Neural cell (in vitro differentiated cells): Measurements from ENCODE around the gene TAF11L8. TPM values are rescaled to one million over a fixed set of nuclear protein-coding genes. Genes with fewer than 3 reads are reported as not detected.
"Not testable (repeated sequence)": the region's sequence is repeated elsewhere in the genome, so short reads cannot be mapped to it uniquely, and the experiment has no call there.

Experiments used
- H2AFZ ChIP-seq: fragments of 200-600, 300-800 bp; sonication (generic), shearing (Covaris generic); 2 replicates; pipeline ENCODE4 v1.6.0; 2014; ENCODE audit warnings: low read depth, mild to moderate bottlenecking, antibody characterized with exemption, low read length, moderate library complexity
- H3F3A ChIP-seq: fragments of 200-600 bp; shearing (Covaris generic); 2 replicates; pipeline ENCODE4 v1.6.1; 2016; ENCODE audit warnings: mild to moderate bottlenecking, moderate library complexity, mixed read lengths, antibody characterized with exemption, low read length; ENCODE audit not compliant: insufficient read depth, poor library complexity, severe bottlenecking
- H3K27ac ChIP-seq: fragments of 200-600, 300-800 bp; sonication (generic), shearing (Covaris generic); 2 replicates; pipeline ENCODE4 v1.5.1; 2014; ENCODE audit warnings: mild to moderate bottlenecking, low read length, moderate library complexity
- H3K27me3 ChIP-seq: fragments of 300-800, 200-600 bp; sonication (generic), shearing (Covaris generic); 2 replicates; pipeline ENCODE4 v1.6.0; 2014; ENCODE audit warnings: mild to moderate bottlenecking, low read depth, low read length, moderate library complexity; ENCODE audit not compliant: insufficient read depth
- H3K36me3 ChIP-seq: fragments of 300-800, 200-600 bp; sonication (generic), shearing (Covaris generic); 2 replicates; pipeline ENCODE4 v1.5.1; 2014; ENCODE audit warnings: mild to moderate bottlenecking, antibody characterized with exemption, low read length, moderate library complexity; ENCODE audit not compliant: insufficient read depth
- H3K4me2 ChIP-seq: fragments of 300-800, 200-600 bp; sonication (generic), shearing (Covaris generic); 2 replicates; pipeline ENCODE4 v1.6.0; 2014; ENCODE audit warnings: mild to moderate bottlenecking, low read length
- H3K4me3 ChIP-seq: fragments of 300-800, 200-600 bp; sonication (generic), shearing (Covaris generic); 2 replicates; pipeline ENCODE4 v1.5.1; 2014; ENCODE audit warnings: mild to moderate bottlenecking, low read length, moderate library complexity
- H3K79me2 ChIP-seq: fragments of 200-600 bp; shearing (Covaris generic); replicated peaks from 2 replicates; pipeline ENCODE4 v1.6.0; 2014; ENCODE audit warnings: mild to moderate bottlenecking, low read length, moderate library complexity; ENCODE audit not compliant: insufficient read depth
- H3K9ac ChIP-seq: fragments of 300-800, 200-600 bp; sonication (generic), shearing (Covaris generic); 2 replicates; pipeline ENCODE4 v1.6.1; 2016; ENCODE audit warnings: mild to moderate bottlenecking, low read length, mixed read lengths
- H3K9me2 ChIP-seq: fragments of 200-600 bp; shearing (Covaris generic); 2 replicates; pipeline ENCODE4 v1.6.1; 2016; ENCODE audit warnings: mild to moderate bottlenecking, low read length, mixed read lengths; ENCODE audit not compliant: insufficient read depth
- H3K9me3 ChIP-seq: fragments of 200-600, 300-800 bp; sonication (generic), shearing (Covaris generic); 2 replicates; pipeline ENCODE4 v1.6.1; 2016; ENCODE audit warnings: mild to moderate bottlenecking, mixed run types, low read length, moderate library complexity, mixed read lengths
- H4K20me1 ChIP-seq: fragments of 200-600 bp; shearing (Covaris generic); 2 replicates; pipeline ENCODE4 v1.6.1; 2016; ENCODE audit warnings: mild to moderate bottlenecking, mixed run types; ENCODE audit not compliant: insufficient read depth
- EP300 ChIP-seq: fragments of 450-650 bp; conservative IDR thresholded peaks from 2 replicates; pipeline ENCODE4 v1.6.1; 2014; ENCODE audit warnings: antibody characterized with exemption, mild to moderate bottlenecking, moderate library complexity; ENCODE audit not compliant: poor library complexity, severe bottlenecking
- EZH2 ChIP-seq: fragments of 200-600, 300-800 bp; shearing (Covaris generic), sonication (generic); IDR thresholded peaks from 2 replicates; pipeline ENCODE4 v1.6.1; 2014; ENCODE audit warnings: antibody characterized with exemption, low read length, borderline replicate concordance, mild to moderate bottlenecking; ENCODE audit not compliant: insufficient read depth, poor library complexity, severe bottlenecking
- MXI1 ChIP-seq: fragments of 450-650 bp; conservative IDR thresholded peaks from 2 replicates; pipeline ENCODE4 v1.6.1; 2014; ENCODE audit warnings: antibody characterized with exemption, mild to moderate bottlenecking; ENCODE audit not compliant: poor library complexity, severe bottlenecking
- POLR2AphosphoS5 ChIP-seq: IDR thresholded peaks from 2 replicates; pipeline ENCODE4 v1.6.1; 2012
- RAD21 ChIP-seq: fragments of 450-650 bp; conservative IDR thresholded peaks from 2 replicates; pipeline ENCODE4 v1.6.1; 2014; ENCODE audit warnings: antibody characterized with exemption, mild to moderate bottlenecking, moderate library complexity
- REST ChIP-seq: IDR thresholded peaks from 2 replicates; pipeline ENCODE4 v1.6.1; 2012; ENCODE audit warnings: borderline replicate concordance
- SMC3 ChIP-seq: fragments of 450-650 bp; conservative IDR thresholded peaks from 2 replicates; pipeline ENCODE4 v1.6.1; 2014; ENCODE audit warnings: antibody characterized with exemption, mild to moderate bottlenecking, moderate library complexity; ENCODE audit not compliant: poor library complexity
- TAF1 ChIP-seq: IDR thresholded peaks from 2 replicates; pipeline ENCODE4 v1.6.1; 2012; ENCODE audit warnings: low read depth
- polyA plus RNA-seq: library from polyadenylated mRNA; depleted of rRNA; stranded (reverse); fragments of >200 nt; gene quantifications from 2 replicates; pipeline ENCODE4 v1.2.3, GENCODE V29; 2014
- TF ChIP-seq, protein P1 (sequence below): fragments of 450-650 bp; IDR thresholded peaks from 2 replicates; pipeline ENCODE4 v1.5.1; 2014; ENCODE audit warnings: antibody characterized with exemption, mild to moderate bottlenecking, moderate library complexity; ENCODE audit not compliant: poor library complexity, severe bottlenecking

The TAF11L8 gene
- polyA plus RNA-seq, 1 donor from 2014 or later: not detected

DNA sequence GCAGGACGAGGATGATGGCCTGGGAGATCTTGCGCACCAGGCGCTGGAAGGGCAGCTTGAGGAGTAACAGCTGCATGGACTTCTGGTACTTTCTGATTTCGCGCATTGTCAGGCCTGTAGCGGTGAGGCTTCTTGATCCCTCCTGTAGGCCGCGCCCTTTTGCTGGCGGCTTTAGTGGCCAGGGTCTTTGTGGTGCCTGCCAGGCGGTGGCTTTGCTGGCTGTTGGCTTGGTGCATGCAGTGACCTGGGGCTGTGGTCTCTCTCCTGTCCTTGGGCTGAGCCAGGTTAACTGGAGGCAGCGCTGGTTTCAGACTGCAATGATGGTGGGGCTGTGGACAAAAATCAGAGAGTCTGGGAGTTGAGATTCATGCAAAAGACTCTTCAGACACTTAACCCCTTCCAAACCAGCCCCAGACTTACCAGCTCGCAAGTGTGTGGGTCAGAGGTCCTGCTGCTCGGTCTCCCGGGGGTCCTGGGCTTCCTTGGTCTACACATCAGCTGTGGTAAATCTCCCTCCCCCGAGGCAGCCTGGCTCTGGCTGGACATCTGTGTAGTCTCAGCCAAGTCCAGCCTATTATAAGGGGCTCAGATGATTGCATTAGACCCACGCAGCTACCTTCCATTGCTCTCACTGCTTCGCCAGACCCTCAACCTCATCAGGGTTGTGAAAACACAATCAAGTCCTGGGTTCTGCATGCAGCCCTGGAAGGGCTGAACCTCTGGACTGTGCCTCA, 24.3 kb upstream of the TAF11L8 start:
- no peak overlapping the region for H2AFZ ChIP-seq
- no peaks in the 10 kb centered on the region for H3K9me2 ChIP-seq
- H3K36me3 ChIP-seq: no peaks in the 10 kb centered on the region
- H3K27me3 ChIP-seq: no peaks in the 10 kb centered on the region
- no peak overlapping the region for H3K9ac ChIP-seq
- no peak overlapping the region for H3K4me3 ChIP-seq
- no peaks in the 10 kb centered on the region for H3F3A ChIP-seq
- no peaks in the 10 kb centered on the region for H3K9me3 ChIP-seq
- no peaks in the 10 kb centered on the region for H4K20me1 ChIP-seq
- H3K79me2 ChIP-seq: no peaks in the 10 kb centered on the region
- TF ChIP-seq TAF1: no peak
- TF ChIP-seq EZH2: no peak
- no peak overlapping the region for H3K4me2 ChIP-seq
- H3K27ac ChIP-seq: no peak overlapping the region

DNA sequence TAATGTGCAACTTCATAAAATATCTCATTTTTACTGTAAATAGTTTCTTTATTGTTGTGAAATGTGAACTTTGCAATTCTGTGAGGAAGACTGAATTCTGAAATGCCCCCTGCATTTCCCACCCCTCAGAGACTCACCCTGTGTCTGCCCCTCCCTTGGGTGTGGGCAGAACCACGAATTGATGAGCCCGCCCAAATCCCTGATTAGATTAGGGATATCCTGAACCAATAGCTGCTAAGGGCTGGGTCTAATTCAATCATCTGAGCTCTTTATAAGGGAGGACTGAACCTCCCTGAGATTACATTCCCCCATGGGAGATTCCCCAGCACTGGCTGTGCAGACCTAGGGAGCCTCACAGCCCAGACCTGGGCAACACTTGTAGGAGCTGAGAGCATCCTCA, 19.3 kb upstream of the TAF11L8 start, which contains the start of gene TAF11L12:
Gene TAF11L12, plus strand, starts transcription at position 301 of the 400 bp plus-strand sequence.
- H3K9ac ChIP-seq, H2AFZ ChIP-seq, H3K9me3 ChIP-seq, H4K20me1 ChIP-seq, H3K79me2 ChIP-seq, H3F3A ChIP-seq, H3K9me2 ChIP-seq, H3K4me3 ChIP-seq, H3K27me3 ChIP-seq, H3K36me3 ChIP-seq, H3K4me2 ChIP-seq, H3K27ac ChIP-seq: not testable (repeated sequence)

DNA sequence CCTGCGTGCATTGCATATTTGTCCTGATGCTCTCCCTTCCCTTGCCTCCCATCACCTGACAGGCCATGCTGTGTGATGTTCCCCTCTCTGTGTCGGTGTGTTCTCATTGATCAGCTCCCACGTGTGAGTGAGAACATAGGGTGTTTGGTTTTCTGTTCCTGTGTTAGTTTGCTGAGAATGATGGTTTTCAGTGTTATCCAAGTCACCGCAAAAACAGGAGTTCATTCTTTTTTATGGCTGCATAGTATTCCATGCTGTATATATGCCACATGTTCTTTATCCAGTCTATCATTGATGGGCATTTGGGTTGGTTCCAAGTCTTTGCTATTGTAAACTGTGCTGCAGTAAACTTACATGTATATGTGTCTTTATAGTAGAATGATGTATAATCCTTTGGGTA, 16.7 kb upstream of the TAF11L8 start:
- H2AFZ ChIP-seq, H3K9me3 ChIP-seq, H4K20me1 ChIP-seq, H3K27ac ChIP-seq, H3K4me3 ChIP-seq, H3K9ac ChIP-seq, H3K36me3 ChIP-seq, H3K4me2 ChIP-seq, H3K9me2 ChIP-seq, H3K79me2 ChIP-seq, H3F3A ChIP-seq, H3K27me3 ChIP-seq: not testable (repeated sequence)

DNA sequence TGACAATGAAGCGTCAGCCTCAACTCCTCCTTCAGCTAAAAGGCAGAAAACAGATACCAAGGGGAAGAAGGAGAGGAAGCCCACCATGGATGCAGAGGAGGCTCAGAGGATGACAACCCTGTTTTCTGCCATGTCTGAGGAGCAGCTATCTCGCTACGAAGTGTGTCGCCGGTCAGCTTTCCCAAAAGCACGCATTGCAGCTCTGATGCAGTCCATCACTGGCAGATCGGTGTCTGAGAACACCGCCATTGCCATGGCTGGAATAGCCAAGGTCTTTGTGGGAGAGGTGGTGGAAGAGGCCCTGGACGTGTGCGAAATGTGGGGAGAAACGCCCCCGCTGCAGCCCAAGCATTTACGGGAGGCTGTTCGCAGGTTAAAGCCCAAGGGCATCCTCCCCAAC, 14.2 kb upstream of the TAF11L8 start:
- no peak for TF ChIP-seq SMC3
- no peak for TF ChIP-seq TAF1
- TF ChIP-seq MXI1: no peak
- TF ChIP-seq RAD21: no peak
- no peak for TF ChIP-seq REST
- no peak for TF ChIP-seq EP300
- TF ChIP-seq EZH2: no peak
- TF ChIP-seq POLR2AphosphoS5: no peak
- TF ChIP-seq, protein P1, sequence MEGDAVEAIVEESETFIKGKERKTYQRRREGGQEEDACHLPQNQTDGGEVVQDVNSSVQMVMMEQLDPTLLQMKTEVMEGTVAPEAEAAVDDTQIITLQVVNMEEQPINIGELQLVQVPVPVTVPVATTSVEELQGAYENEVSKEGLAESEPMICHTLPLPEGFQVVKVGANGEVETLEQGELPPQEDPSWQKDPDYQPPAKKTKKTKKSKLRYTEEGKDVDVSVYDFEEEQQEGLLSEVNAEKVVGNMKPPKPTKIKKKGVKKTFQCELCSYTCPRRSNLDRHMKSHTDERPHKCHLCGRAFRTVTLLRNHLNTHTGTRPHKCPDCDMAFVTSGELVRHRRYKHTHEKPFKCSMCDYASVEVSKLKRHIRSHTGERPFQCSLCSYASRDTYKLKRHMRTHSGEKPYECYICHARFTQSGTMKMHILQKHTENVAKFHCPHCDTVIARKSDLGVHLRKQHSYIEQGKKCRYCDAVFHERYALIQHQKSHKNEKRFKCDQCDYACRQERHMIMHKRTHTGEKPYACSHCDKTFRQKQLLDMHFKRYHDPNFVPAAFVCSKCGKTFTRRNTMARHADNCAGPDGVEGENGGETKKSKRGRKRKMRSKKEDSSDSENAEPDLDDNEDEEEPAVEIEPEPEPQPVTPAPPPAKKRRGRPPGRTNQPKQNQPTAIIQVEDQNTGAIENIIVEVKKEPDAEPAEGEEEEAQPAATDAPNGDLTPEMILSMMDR: no peak
- Histone ChIP-seq H2AFZ (no peak overlapping the region), H3K27me3 (no peaks in the 10 kb centered on the region), H3K9ac (no peak overlapping the region), H3F3A (no peaks in the 10 kb centered on the region), H3K9me2 (no peaks in the 10 kb centered on the region), H3K4me2 (no peak overlapping the region), H3K27ac (no peak overlapping the region), H3K36me3 (no peaks in the 10 kb centered on the region), H3K9me3 (no peaks in the 10 kb centered on the region), H4K20me1 (no peaks in the 10 kb centered on the region), H3K79me2 (no peaks in the 10 kb centered on the region), H3K4me3 (no peak overlapping the region)

DNA sequence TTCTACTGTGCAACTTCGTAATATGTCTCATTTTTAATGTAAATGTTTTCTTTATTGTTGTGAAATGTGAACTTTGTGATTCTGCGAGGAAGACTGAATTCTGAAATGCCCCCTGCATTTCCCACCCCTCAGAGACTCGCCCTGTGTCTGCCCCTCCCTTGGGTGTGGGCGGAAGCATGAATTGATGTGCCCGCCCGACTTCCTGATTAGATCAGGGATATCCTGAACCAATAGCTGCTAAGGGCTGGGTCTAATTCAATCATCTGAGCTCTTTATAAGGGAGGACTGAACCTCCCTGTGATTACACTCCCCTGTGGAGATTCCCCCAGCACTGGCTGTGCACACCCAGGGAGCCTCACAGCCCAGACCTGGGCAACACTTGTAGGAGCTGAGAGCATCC, 13.1 kb upstream of the TAF11L8 start, which contains the start of gene TAF11L11:
Gene TAF11L11, plus strand, starts transcription at position 304 of the 400 bp plus-strand sequence.
- not testable (repeated sequence) for H4K20me1 ChIP-seq, H3K27ac ChIP-seq, H3K27me3 ChIP-seq, H3K79me2 ChIP-seq, H3K9me3 ChIP-seq, H3K9ac ChIP-seq, H3K9me2 ChIP-seq, H2AFZ ChIP-seq, H3K36me3 ChIP-seq, H3F3A ChIP-seq, H3K4me2 ChIP-seq, H3K4me3 ChIP-seq
